ENCODE results near the gene RNF135.

DNA sequence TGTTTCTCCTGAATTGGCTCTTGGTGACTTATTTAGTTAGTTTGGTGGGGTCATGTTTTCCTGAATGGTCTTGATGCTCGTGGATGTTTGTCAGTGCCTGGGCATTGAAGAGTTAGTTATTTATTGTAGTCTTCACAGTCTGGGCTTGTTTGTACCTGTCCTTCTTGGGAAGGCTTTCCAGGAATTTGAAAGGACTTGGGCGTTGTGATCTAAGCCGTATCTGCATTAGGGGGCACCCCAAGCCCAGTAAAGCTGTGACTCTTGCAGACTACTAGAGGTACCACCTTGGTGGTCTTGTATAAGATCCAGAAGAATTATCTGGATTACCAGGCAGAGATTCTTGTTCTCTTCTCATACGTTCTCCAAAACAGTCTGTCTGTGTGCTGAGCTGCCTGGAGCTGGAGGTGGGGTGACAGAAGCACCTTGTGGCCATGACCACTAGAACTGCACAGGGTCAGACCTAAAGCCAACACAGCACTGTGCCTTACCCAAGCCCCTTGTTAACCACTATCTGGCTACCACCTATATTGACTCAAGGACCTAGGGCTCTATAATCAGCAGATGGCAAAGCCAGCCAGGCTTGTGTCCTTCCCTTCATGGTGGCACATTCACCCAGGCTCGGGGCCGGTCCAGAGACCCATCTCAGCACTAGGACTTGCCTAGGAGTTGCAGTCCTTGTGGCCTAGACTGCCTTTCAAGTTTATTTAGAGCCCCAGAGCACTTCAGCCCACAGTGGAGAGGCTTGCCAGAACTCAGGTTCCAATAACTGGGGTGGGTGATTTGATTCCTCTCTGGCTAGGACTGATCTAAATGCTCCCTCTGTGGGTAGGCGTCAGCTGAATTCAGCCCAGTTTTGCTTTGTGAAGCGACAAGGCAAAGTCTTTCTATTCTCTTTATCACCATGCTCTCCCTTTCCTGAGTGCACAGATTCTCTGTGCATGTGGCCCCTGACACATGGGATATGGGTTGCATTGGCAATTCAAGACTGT lies 11.0 kb downstream of the RNF135 start:
- TF ChIP-seq POLR2A (IDR thresholded peaks at IDR 0.05), result no peak
- TF ChIP-seq, protein P1, sequence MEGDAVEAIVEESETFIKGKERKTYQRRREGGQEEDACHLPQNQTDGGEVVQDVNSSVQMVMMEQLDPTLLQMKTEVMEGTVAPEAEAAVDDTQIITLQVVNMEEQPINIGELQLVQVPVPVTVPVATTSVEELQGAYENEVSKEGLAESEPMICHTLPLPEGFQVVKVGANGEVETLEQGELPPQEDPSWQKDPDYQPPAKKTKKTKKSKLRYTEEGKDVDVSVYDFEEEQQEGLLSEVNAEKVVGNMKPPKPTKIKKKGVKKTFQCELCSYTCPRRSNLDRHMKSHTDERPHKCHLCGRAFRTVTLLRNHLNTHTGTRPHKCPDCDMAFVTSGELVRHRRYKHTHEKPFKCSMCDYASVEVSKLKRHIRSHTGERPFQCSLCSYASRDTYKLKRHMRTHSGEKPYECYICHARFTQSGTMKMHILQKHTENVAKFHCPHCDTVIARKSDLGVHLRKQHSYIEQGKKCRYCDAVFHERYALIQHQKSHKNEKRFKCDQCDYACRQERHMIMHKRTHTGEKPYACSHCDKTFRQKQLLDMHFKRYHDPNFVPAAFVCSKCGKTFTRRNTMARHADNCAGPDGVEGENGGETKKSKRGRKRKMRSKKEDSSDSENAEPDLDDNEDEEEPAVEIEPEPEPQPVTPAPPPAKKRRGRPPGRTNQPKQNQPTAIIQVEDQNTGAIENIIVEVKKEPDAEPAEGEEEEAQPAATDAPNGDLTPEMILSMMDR (IDR thresholded peaks at IDR 0.05), result no peak
